Stimulated activated CD4-positive, alpha-beta T cell treated with anti-CD3 and anti-CD28 coated beads, Interleukin-15, amount 100 ng/mL, for 48 hours (primary cell): ENCODE measurements around the gene RAG1.

Experiments used
- DNase-seq, 2 donors: peaks; one replicate each; pipeline ENCODE4 v3.0.0-alpha.2; 2020; ENCODE audit warnings: low read depth in 2 of 2

Gene RAG1

GRCh38 chr11:36590513-36590912 is 22.7 kb downstream of the RAG1 start:
- DNase-seq = no peak

- DNase-seq = no peak
Measured at GRCh38 chr11:36591433-36591832, 23.6 kb downstream of the RAG1 start.

GRCh38 chr11:36594316-36594989 is 26.6 kb downstream of the RAG1 start, which contains the start of gene IFTAP:
Gene IFTAP (plus strand): TSS chr11:36594502. CDS start chr11:36610104, 15,602 bp downstream.
- peak in 1 of 2 donors; percentile 8 for DNase-seq

- DNase-seq = no peak
Measured at GRCh38 chr11:36596880-36597279, 29.1 kb downstream of the RAG1 start.

- DNase-seq = no peak
Measured at GRCh38 chr11:36598051-36598450, 30.2 kb downstream of the RAG1 start, which contains the start of gene RAG2. Gene RAG2 (minus strand): TSS chr11:36598236. CDS start chr11:36594168, 4,068 bp downstream.

- no peak for DNase-seq
Measured at GRCh38 chr11:36600180-36600579, 32.4 kb downstream of the RAG1 start.

GRCh38 chr11:36601155-36601554 is 33.3 kb downstream of the RAG1 start:
- no peak for DNase-seq

- DNase-seq = no peak
Measured at GRCh38 chr11:36602135-36602534, 34.3 kb downstream of the RAG1 start.

GRCh38 chr11:36605221-36606216 is 37.7 kb downstream of the RAG1 start:
- DNase-seq = no peak

- no peak for DNase-seq
Measured at GRCh38 chr11:36608491-36609199, 40.8 kb downstream of the RAG1 start.

GRCh38 chr11:36609383-36609782 is 41.6 kb downstream of the RAG1 start:
- no peak for DNase-seq

GRCh38 chr11:36615826-36616225 is 48.0 kb downstream of the RAG1 start:
- DNase-seq = no peak

- DNase-seq = no peak
Measured at GRCh38 chr11:36617543-36618362, 49.9 kb downstream of the RAG1 start.

GRCh38 chr11:36618363-36619047 is 50.7 kb downstream of the RAG1 start:
- no peak for DNase-seq

- DNase-seq = no peak
Measured at GRCh38 chr11:36619502-36619901, 51.7 kb downstream of the RAG1 start.

GRCh38 chr11:36620246-36620645 is 52.4 kb downstream of the RAG1 start:
- no peak for DNase-seq

GRCh38 chr11:36622431-36623136 is 54.8 kb downstream of the RAG1 start:
- no peak for DNase-seq

- no peak for DNase-seq
Measured at GRCh38 chr11:36623494-36623893, 55.7 kb downstream of the RAG1 start.

GRCh38 chr11:36627006-36627405 is 59.2 kb downstream of the RAG1 start:
- no peak for DNase-seq

- DNase-seq = no peak
Measured at GRCh38 chr11:36627471-36627870, 59.7 kb downstream of the RAG1 start.
